Thymus (tissue), 11 donors: ENCODE data around the gene EVX1. TPM values are rescaled to one million over a fixed set of nuclear protein-coding genes. Genes with fewer than 3 reads are reported as not detected.

ENCODE experiments used
- DNase-seq, 9 donors: peaks; one replicate each; pipeline ENCODE4 v3.0.0-alpha.2; 2013; ENCODE audit warnings: low spot score in 9 of 9, low read depth in 6 of 9, missing footprints in 1 of 9
- H3K27ac ChIP-seq, 2 donors: one replicate each; pipeline ENCODE4 v1.5.1; 2013; ENCODE audit warnings: control low read depth in 1 of 2, low read depth in 1 of 2, low read length in 1 of 2, mild to moderate bottlenecking in 1 of 2, moderate library complexity in 1 of 2
- H3K27me3 ChIP-seq, 2 donors: one replicate each; pipeline ENCODE4 v1.5.1; 2013; ENCODE audit warnings: low read length in 1 of 2; ENCODE audit not compliant: control insufficient read depth in 2 of 2, insufficient read depth in 1 of 2
- H3K36me3 ChIP-seq, 2 donors: one replicate each; pipeline ENCODE4 v1.5.1; 2013; ENCODE audit warnings: low read length in 1 of 2, mild to moderate bottlenecking in 1 of 2, moderate library complexity in 1 of 2; ENCODE audit not compliant: control insufficient read depth in 2 of 2, insufficient read depth in 2 of 2
- H3K4me1 ChIP-seq, 2 donors: one replicate each; pipeline ENCODE4 v1.5.1; 2013; ENCODE audit warnings: low read length in 2 of 2; ENCODE audit not compliant: control insufficient read depth in 2 of 2, insufficient read depth in 2 of 2
- H3K4me3 ChIP-seq, 2 donors: one replicate each; pipeline ENCODE4 v1.5.1; 2013; ENCODE audit warnings: low read length in 2 of 2, control low read depth in 1 of 2, mild to moderate bottlenecking in 1 of 2
- H3K9me3 ChIP-seq, 2 donors: one replicate each; pipeline ENCODE4 v1.5.1; 2013; ENCODE audit warnings: low read length in 1 of 2, mild to moderate bottlenecking in 1 of 2; ENCODE audit not compliant: control insufficient read depth in 2 of 2, insufficient read depth in 1 of 2
- WGBS: extraction: QIAGEN DNeasy Blood & Tissue Kit; methylation state at CpG from one replicate; pipeline ENCODE4 v1.1.7; 2013; 5-methylcytosine and 5-hydroxymethylcytosine counted together
- polyA plus RNA-seq: library from polyadenylated mRNA; stranded (reverse); fragments of 200-250 nt; gene quantifications from one replicate; pipeline ENCODE4 v1.2.3, GENCODE V29; 2013
- total RNA-seq: library from RNA; stranded (reverse); fragments of 120-200 nt; gene quantifications from one replicate; pipeline ENCODE4 v1.2.4, GENCODE V29; 2013
- donor health status: healthy.

Gene EVX1
- total and polyA plus RNA-seq, 2 donors = 0.05 TPM; not detected in 1

DNA sequence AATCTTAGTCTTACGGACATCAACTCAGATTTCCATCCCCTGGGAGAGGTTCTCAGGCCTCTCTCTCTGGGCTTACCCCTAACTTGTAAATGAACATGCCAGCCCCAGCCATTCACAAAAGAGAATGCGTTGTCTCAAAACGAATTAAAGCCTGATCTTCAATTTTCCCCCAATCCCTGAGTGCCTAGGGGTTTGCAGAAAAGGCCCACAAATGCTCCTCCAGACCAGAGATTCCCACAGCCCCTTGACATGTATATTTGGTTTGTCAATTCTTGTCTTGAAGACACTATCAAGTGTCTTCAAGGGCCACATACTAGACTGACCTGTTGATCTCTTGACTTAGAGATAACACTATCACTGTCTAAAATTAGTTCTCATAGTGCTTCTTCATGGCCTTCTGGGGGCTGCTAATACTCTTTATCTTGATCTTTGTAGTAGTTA lies 30.8 kb upstream of the EVX1 start:
- peaks cover 3 to 5% of the 10 kb centered on the region in 2 donors for H3K4me1 ChIP-seq
- no peak for DNase-seq
- peaks cover 0 to 7% of the 10 kb centered on the region in 2 donors for H3K9me3 ChIP-seq
- H3K27ac ChIP-seq = no peak overlapping the region
- no peak overlapping the region for H3K4me3 ChIP-seq
- no peaks in the 10 kb centered on the region for H3K36me3 ChIP-seq
- 22% methylated on average over 3 of the region's 3 CpGs for WGBS
- peaks cover 85 to 100% of the 10 kb centered on the region in 2 donors for H3K27me3 ChIP-seq

DNA sequence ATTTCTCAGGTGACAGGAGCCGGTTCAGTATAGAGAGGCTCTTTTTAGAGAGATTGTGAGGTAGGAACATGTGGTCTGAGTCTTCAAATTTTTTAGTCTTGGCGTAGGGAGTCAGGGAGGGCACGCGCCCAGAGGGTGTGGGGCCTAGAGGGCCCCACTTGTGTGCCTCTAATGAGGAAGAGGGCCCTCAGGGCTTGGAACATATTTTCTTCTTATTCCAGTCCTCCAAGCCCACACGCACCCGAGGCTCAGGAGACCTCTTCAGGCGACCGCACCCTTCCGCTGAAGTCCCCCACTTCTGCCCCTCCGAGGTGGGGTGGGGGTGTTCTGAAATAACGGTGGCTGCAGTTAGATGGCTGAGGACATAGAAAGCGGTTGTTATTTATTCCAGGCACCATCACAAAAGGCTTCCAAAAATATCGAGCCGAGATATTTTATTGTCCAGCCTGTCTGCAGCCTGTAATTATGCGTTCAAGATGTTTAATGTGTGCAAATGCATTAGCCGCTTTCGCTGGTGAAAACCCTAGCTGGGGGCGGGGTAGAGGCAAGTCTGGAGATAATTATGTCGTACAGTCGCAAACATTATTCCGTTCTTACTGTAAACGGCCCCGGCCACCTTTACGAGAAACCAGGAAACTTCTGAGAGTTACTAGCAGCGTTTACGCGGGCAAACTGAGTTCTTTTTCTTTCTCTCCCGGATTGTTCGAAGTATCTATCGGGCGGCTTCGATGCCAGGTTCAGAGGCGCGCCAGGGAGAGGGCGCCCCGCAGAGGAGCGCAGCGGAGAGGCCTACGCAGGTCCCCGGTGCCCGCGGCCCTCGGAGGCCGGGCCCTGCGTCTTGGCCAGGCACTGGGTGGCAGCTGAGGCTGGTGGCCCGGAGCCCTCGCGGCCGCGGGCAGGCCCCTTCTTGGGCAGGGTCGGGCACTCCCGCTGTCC lies 29.8 kb upstream of the EVX1 start:
- H3K27me3 ChIP-seq = peaks cover 84 to 100% of the 10 kb centered on the region in 2 donors

DNA sequence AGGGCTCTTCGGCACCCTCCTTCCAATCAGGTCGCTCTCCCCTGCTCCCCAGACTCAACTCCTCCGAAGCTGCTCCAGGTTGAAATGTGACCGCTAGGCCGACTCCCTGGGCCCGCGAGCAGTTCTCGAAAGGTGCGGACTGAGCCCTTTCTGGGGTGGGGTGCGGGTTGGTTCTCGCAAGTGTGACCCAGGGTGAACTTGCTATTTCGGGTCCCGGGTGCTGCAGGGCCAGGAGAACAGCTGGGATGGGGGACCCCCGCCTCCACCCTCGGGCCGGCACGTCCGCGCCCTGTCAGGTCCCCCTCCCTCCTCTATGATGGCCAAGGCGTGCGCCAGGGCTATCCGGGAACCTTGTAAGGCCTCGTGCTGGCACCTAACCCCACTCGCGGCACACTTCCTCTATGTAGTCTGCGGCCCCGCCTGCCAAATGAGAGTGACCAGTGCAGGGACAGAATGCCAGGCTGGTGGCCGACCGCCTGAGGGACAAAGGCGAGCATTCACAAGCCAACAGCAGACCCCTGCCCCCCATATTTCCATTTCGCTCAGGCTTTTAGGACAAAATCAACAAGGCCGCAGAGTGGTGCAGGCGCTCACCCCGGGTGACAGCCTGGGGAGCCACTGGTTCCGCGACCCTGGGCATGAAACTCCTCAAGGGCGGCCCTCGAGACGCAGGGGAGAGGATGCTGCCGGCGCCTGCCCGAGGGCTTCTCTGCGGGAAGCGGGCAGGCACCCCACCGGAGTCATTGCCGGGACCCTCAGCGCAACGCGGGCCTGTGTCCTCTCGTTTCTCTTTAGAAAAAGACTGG lies 29.0 kb upstream of the EVX1 start:
- DNase-seq = no peak
- WGBS = 50% methylated on average over 50 of the region's 50 CpGs
- no peak overlapping the region for H3K4me3 ChIP-seq
- H3K27ac ChIP-seq = no peak overlapping the region
- no peaks in the 10 kb centered on the region for H3K36me3 ChIP-seq
- H3K9me3 ChIP-seq = peaks cover 0 to 7% of the 10 kb centered on the region in 2 donors
- peaks cover 3 to 5% of the 10 kb centered on the region in 2 donors for H3K4me1 ChIP-seq
- peaks cover 80 to 98% of the 10 kb centered on the region in 2 donors for H3K27me3 ChIP-seq

More for the DNA sequence above, 29.8 kb upstream of the EVX1 start:
- no peak for DNase-seq
- no peak overlapping the region for H3K27ac ChIP-seq
- peaks cover 0 to 7% of the 10 kb centered on the region in 2 donors for H3K9me3 ChIP-seq
- H3K36me3 ChIP-seq = no peaks in the 10 kb centered on the region
- 8% methylated on average over 52 of the region's 52 CpGs for WGBS
- H3K4me1 ChIP-seq = peaks cover 3 to 5% of the 10 kb centered on the region in 2 donors
- H3K4me3 ChIP-seq = no peak overlapping the region

DNA sequence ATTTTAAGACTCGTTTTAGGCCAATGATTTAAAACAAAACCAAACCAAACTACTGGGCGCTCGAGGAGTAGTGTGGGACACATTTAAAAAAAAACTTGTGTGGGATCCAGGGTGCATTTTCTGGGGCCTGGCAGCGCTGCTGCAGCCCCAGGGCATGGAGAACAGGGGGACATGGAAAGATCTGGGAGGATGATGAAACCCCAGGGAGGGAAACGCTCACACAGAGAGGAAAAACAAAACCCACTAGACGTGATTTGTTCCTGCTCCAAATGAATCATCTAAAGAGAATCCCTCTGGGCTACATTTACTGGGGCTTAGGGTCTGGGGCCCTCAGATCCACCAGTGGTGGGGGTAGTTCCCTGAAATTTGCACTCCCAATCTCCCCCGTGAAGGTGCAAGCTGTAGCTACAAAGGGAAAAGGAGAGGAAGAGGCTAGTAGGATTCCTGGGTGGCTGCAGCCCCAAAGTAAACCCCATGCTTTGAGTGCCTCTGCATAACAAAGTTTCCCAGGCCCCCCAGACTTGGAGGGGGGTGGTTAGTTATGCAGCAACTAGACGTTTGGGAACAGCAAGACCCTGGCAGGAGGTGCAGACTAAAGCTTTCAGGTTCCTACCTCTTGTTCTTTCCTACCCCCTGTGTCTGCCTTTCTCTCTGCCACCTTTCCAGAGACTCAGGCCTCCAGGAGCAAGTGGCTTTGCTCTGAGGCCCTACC lies 28.2 kb upstream of the EVX1 start:
- Histone ChIP-seq H3K4me3 (no peak overlapping the region), H3K36me3 (no peaks in the 10 kb centered on the region), H3K27ac (no peak overlapping the region), H3K27me3 (peaks cover 80 to 98% of the 10 kb centered on the region in 2 donors), H3K9me3 (peaks cover 0 to 7% of the 10 kb centered on the region in 2 donors), H3K4me1 (peaks cover 3 to 5% of the 10 kb centered on the region in 2 donors)
- 83% methylated on average over 8 of the region's 8 CpGs for WGBS
- DNase-seq = no peak

DNA sequence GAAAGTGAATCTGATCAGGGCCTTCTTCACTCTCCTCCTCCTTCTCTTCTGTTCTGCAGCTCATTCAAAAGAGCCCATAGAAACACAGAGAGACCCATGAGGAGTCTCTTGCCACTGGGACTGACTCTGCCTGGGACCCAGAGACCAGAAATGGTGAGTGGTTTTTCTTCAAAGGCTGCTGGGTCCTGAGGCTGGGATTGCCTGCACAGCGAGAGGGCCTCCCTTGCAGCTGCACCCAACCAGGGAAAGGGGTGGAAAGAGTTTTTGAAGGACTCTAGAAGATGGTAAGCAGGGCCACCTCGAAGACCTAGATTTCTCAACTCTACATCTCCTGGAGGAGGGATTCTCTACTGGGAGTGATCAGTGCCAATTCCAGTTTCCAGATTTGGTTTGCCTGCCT lies 27.2 kb upstream of the EVX1 start:
- Histone ChIP-seq H3K9me3 (peaks cover 0 to 5% of the 10 kb centered on the region in 2 donors), H3K36me3 (no peaks in the 10 kb centered on the region), H3K4me1 (peaks cover 3% of the 10 kb centered on the region in 2 donors), H3K27ac (no peak overlapping the region), H3K4me3 (no peak overlapping the region), H3K27me3 (peaks cover 80 to 98% of the 10 kb centered on the region in 2 donors)
- DNase-seq = no peak
- 86% methylated on average over 2 of the region's 2 CpGs for WGBS

DNA sequence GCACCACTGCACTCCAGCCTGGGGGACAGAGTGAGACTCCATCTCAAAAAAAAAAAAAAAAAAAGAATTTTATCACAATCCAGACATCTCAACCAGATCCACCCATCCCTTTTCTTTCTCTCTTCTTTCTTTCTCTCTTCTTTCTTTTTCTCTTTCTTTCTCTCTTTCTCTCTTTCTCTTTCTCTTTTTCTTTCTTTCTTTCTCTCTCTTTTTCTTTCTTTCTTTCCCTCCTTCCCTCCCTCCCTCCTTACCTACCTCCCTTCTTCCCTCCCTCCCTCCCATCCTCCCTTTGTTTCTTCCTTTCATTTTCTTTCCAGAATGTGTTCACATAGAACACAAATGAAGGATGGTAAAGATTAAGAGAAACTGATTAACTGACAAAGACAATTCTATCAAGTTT lies 24.7 kb upstream of the EVX1 start:
- Histone ChIP-seq H3K9me3 (no peaks in the 10 kb centered on the region), H3K27ac (no peak overlapping the region), H3K4me3 (no peak overlapping the region), H3K4me1 (no peaks in the 10 kb centered on the region), H3K36me3 (no peaks in the 10 kb centered on the region), H3K27me3 (peaks cover 78 to 98% of the 10 kb centered on the region in 2 donors)
- DNase-seq = no peak

DNA sequence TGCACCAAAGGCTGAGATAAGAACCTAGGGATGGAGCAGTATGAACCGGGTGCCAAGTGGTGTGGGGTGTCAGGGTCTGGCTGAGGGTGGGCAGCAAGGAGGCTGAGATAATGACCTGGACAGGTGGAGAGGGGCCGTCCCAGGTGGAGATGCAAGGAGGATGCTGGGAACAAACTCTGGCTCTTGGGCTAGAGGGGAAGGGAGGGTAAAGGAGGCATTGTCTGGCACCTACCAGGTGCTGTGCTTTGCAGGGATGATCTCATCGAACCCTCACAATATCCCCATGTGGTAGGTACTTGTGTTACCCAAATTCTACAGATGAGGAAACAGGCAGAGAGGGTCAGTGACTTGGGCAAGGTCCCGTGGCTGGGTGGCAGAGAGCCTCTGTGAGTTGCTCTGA lies 22.8 kb upstream of the EVX1 start:
- no peak overlapping the region for H3K4me3 ChIP-seq
- no peaks in the 10 kb centered on the region for H3K9me3 ChIP-seq
- H3K27ac ChIP-seq = no peak overlapping the region
- peaks cover 68 to 98% of the 10 kb centered on the region in 2 donors for H3K27me3 ChIP-seq
- DNase-seq = no peak
- no peaks in the 10 kb centered on the region for H3K4me1 ChIP-seq
- no peaks in the 10 kb centered on the region for H3K36me3 ChIP-seq
- WGBS = 64% methylated on average over 4 of the region's 4 CpGs

GRCh38 chr7:27220440-27220955 lies 22.1 kb upstream of the EVX1 start:
- no peak overlapping the region for H3K4me3 ChIP-seq
- H3K27me3 ChIP-seq = peaks cover 68 to 98% of the 10 kb centered on the region in 2 donors
- whole genome bisulfite sequencing = 5% methylated on average over 45 of the region's 45 CpGs
- DNase-seq = no peak
- no peaks in the 10 kb centered on the region for H3K4me1 ChIP-seq
- H3K9me3 ChIP-seq = no peaks in the 10 kb centered on the region
- H3K36me3 ChIP-seq = no peaks in the 10 kb centered on the region
- H3K27ac ChIP-seq = no peak overlapping the region
